Epithelial cell of proximal tubule (primary cell): ENCODE measurements around the gene HSPA9. TPM values are rescaled to one million over a fixed set of nuclear protein-coding genes. Genes with fewer than 3 reads are reported as not detected.

Experiments used
- DNase-seq: peaks from one replicate; pipeline ENCODE4 v3.0.0-alpha.2; 2011; ENCODE audit warnings: low read depth
- H3K4me3 ChIP-seq: 2 replicates; pipeline ENCODE4 v1.5.1; 2011; ENCODE audit warnings: low read depth, mild to moderate bottlenecking, low read length
- total RNA-seq: library from RNA; depleted of rRNA; stranded (reverse); fragments of >200 nt; gene quantifications from 2 replicates; pipeline ENCODE4 v1.2.3, GENCODE V29; 2015
- TF ChIP-seq, protein P1 (sequence below): conservative IDR thresholded peaks from 2 replicates; pipeline ENCODE4 v1.5.1; 2012; ENCODE audit warnings: low read depth, mild to moderate bottlenecking, low read length

HSPA9 gene
- total RNA-seq, 1 donor from 2014 or later: 174 TPM

DNA sequence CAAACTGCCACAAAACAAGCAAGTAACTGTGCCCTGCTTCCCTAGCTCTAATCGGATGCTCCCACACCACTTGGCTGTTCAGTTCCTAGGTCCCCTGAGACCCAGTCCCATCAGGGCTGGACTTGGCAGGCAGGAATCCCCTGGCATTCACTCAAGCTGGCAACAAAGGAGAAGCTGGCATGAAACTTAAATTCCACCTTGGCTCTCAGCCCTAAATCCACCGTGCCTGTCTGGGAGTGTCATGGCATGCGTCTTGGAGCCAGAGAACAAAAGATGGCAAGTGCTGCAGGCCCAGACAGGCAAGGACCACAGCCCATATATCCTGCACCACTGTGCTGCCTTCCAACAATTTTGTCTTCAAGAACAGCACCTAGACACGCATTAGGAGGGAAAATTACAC, 70.4 kb downstream of the HSPA9 start:
- DNase-seq: no peak
- TF ChIP-seq, protein P1, sequence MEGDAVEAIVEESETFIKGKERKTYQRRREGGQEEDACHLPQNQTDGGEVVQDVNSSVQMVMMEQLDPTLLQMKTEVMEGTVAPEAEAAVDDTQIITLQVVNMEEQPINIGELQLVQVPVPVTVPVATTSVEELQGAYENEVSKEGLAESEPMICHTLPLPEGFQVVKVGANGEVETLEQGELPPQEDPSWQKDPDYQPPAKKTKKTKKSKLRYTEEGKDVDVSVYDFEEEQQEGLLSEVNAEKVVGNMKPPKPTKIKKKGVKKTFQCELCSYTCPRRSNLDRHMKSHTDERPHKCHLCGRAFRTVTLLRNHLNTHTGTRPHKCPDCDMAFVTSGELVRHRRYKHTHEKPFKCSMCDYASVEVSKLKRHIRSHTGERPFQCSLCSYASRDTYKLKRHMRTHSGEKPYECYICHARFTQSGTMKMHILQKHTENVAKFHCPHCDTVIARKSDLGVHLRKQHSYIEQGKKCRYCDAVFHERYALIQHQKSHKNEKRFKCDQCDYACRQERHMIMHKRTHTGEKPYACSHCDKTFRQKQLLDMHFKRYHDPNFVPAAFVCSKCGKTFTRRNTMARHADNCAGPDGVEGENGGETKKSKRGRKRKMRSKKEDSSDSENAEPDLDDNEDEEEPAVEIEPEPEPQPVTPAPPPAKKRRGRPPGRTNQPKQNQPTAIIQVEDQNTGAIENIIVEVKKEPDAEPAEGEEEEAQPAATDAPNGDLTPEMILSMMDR: no peak
- no peak overlapping the region for H3K4me3 ChIP-seq

Other genes with a start within 250 kb of the HSPA9 start
- 14.2 and 17.6 TPM in 2 replicates for gene CDC25C, start 243.6 kb downstream of the HSPA9 start, total RNA-seq
- gene FAM53C, start 237.1 kb downstream of the HSPA9 start, total RNA-seq: 13.7 and 34.7 TPM in 2 replicates
- 27.6 and 40.2 TPM in 2 replicates for gene KDM3B, start 222.7 kb downstream of the HSPA9 start, total RNA-seq
- 9.9 and 30.6 TPM in 2 replicates for gene REEP2, start 136.3 kb downstream of the HSPA9 start, total RNA-seq
- gene EGR1, start 109.9 kb downstream of the HSPA9 start, total RNA-seq: 2.2 and 6.7 TPM in 2 replicates
- gene ETF1, start 32.2 kb downstream of the HSPA9 start, total RNA-seq: 65.1 and 125 TPM in 2 replicates
- 331 and 392 TPM in 2 replicates for gene CTNNA1, start 178.0 kb upstream of the HSPA9 start, total RNA-seq